ENCODE measurements around the gene C12orf42.

C12orf42 gene

GRCh38 chr12:103495469-103496456 is at the start of gene C12orf42:
Gene C12orf42, minus strand, starts transcription at chr12:103495968. Its CDS starts 17,542 bp downstream, at chr12:103478426.
- DNase-seq, result peak; percentile 57

- no peak for DNase-seq
Observed at GRCh38 chr12:103542078-103542477, 46.3 kb upstream of the C12orf42 start.

GRCh38 chr12:103540319-103540718 is 44.6 kb upstream of the C12orf42 start:
- no peak for DNase-seq

GRCh38 chr12:103538397-103538796 is 42.6 kb upstream of the C12orf42 start:
- no peak for DNase-seq

- no peak for DNase-seq
Observed at GRCh38 chr12:103530307-103531066, 34.7 kb upstream of the C12orf42 start.

GRCh38 chr12:103529306-103529705 is 33.5 kb upstream of the C12orf42 start:
- no peak for DNase-seq

- no peak for DNase-seq
Observed at GRCh38 chr12:103524238-103524875, 28.6 kb upstream of the C12orf42 start.

- DNase-seq, result no peak
Observed at GRCh38 chr12:103523771-103524170, 28.0 kb upstream of the C12orf42 start.

- DNase-seq, result no peak
Observed at GRCh38 chr12:103520686-103521215, 25.0 kb upstream of the C12orf42 start.

GRCh38 chr12:103519632-103520031 is 23.9 kb upstream of the C12orf42 start:
- DNase-seq, result no peak

GRCh38 chr12:103518899-103519298 is 23.1 kb upstream of the C12orf42 start:
- no peak for DNase-seq

- DNase-seq, result no peak
Observed at GRCh38 chr12:103517161-103517560, 21.4 kb upstream of the C12orf42 start.

GRCh38 chr12:103515341-103515740 is 19.6 kb upstream of the C12orf42 start:
- DNase-seq, result no peak

GRCh38 chr12:103513875-103514274 is 18.1 kb upstream of the C12orf42 start:
- DNase-seq, result no peak

GRCh38 chr12:103505371-103506236 is 9.8 kb upstream of the C12orf42 start:
- peak; percentile 47 for DNase-seq

GRCh38 chr12:103504606-103505005 is 8.8 kb upstream of the C12orf42 start:
- no peak for DNase-seq

GRCh38 chr12:103503546-103504480 is 8.0 kb upstream of the C12orf42 start:
- DNase-seq, result peak; percentile 50

GRCh38 chr12:103501447-103501846 is 5.7 kb upstream of the C12orf42 start:
- DNase-seq, result no peak

- no peak for DNase-seq
Observed at GRCh38 chr12:103499571-103499970, 3.8 kb upstream of the C12orf42 start.

- no peak for DNase-seq
Observed at GRCh38 chr12:103498990-103499389, 3.2 kb upstream of the C12orf42 start.

Measured in activated naive CD4-positive, alpha-beta T cell treated with anti-CD3 and anti-CD28 coated beads, Interleukin-2, amount 50 U/mL, for 16 hours (primary cell).